Ishikawa (cell line): ENCODE results near the gene BET1.

Experiments used
- CEBPB ChIP-seq: IDR thresholded peaks from 2 replicates; pipeline ENCODE4 v1.6.1; 2012
- CREB1 ChIP-seq: IDR thresholded peaks from 2 replicates; pipeline ENCODE4 v1.6.1; 2012; ENCODE audit warnings: low read depth
- EGR1 ChIP-seq: IDR thresholded peaks from 2 replicates; pipeline ENCODE4 v1.6.1; 2012
- EP300 ChIP-seq: IDR thresholded peaks from 2 replicates; pipeline ENCODE4 v1.6.1; 2012; ENCODE audit warnings: borderline replicate concordance
- FOXM1 ChIP-seq: IDR thresholded peaks from 2 replicates; pipeline ENCODE4 v1.6.1; 2012; ENCODE audit warnings: low read depth, borderline replicate concordance
- NFIC ChIP-seq: IDR thresholded peaks from 2 replicates; pipeline ENCODE4 v1.6.1; 2012
- RAD21 ChIP-seq: IDR thresholded peaks from 2 replicates; pipeline ENCODE4 v1.6.1; 2012; ENCODE audit warnings: low read depth
- TAF1 ChIP-seq: IDR thresholded peaks from 2 replicates; pipeline ENCODE4 v1.6.1; 2012; ENCODE audit warnings: low read depth, mild to moderate bottlenecking
- TCF12 ChIP-seq: IDR thresholded peaks from 2 replicates; pipeline ENCODE4 v1.6.1; 2012; ENCODE audit warnings: low read depth
- TEAD4 ChIP-seq: IDR thresholded peaks from 2 replicates; pipeline ENCODE4 v1.6.1; 2012
- YY1 ChIP-seq: IDR thresholded peaks from 2 replicates; pipeline ENCODE4 v1.6.1; 2012; ENCODE audit warnings: low read depth
- ZBTB7A ChIP-seq: IDR thresholded peaks from 2 replicates; pipeline ENCODE4 v1.6.1; 2012; ENCODE audit warnings: low read depth
- TF ChIP-seq, protein P1 (sequence below): IDR thresholded peaks from 2 replicates; pipeline ENCODE4 v1.6.1; 2012
- TF ChIP-seq, protein P2 (sequence below): IDR thresholded peaks from 2 replicates; pipeline ENCODE4 v1.6.1; 2012; ENCODE audit warnings: low read depth, mild to moderate bottlenecking
- TF ChIP-seq, protein P3 (sequence below): IDR thresholded peaks from 2 replicates; pipeline ENCODE4 v1.6.1; 2012

BET1 gene, protein sequence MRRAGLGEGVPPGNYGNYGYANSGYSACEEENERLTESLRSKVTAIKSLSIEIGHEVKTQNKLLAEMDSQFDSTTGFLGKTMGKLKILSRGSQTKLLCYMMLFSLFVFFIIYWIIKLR

DNA sequence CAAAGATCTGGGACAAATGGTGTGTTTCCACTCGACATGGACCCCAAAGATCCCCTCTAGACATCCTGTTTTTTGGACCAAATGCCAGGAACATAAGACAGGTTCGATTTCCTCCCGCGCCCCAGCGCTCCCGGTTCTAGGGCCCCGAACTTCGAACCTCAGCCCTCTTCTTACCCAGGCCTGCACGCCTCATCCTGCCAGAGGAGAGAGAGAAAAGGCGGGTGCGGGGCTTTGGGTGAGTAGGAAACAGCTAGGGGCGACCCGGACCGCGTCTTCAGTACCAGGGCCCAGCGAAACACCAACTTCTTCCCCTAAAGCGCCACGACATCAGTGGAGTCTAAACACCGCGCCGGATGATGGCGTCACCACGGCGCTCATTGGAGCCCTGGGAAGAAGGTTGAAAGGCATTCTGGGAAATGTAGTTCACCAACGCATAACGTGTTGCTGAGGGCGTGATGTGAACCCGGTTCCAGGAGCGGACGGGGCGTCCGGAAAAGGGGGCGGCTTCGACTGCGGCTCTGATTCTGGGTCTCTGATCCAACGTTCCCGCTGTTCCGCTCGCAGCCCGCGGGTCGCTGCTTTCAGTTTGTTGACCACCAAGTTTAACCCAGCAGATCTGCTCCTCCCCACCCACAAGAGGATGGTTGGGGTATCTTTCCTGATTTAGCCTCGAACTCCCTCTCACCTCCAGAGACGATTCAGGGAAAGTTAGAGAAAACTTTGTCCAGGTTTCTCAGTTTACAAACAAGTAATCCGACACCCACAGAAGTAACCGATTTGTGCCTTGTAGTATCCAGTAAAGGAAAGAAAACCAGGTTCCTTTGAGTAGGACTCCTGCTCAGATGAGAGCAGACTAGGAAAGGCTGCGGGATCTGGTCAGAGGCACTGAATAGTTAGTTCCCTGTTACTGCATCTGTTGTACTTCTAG lies at the start of gene BET1:
Gene BET1, minus strand, starts transcription at position 332 of the 928 bp plus-strand sequence. Its CDS starts 139 bp downstream, at position 193.
- TF ChIP-seq YY1: peak; percentile 80
- no peak for TF ChIP-seq RAD21
- TF ChIP-seq, protein P1, sequence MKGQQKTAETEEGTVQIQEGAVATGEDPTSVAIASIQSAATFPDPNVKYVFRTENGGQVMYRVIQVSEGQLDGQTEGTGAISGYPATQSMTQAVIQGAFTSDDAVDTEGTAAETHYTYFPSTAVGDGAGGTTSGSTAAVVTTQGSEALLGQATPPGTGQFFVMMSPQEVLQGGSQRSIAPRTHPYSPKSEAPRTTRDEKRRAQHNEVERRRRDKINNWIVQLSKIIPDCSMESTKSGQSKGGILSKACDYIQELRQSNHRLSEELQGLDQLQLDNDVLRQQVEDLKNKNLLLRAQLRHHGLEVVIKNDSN: 0 out of 2 replicates have a peak, but pooled peaks have one; percentile 42
- no peak for TF ChIP-seq ZBTB7A
- TF ChIP-seq, protein P2, sequence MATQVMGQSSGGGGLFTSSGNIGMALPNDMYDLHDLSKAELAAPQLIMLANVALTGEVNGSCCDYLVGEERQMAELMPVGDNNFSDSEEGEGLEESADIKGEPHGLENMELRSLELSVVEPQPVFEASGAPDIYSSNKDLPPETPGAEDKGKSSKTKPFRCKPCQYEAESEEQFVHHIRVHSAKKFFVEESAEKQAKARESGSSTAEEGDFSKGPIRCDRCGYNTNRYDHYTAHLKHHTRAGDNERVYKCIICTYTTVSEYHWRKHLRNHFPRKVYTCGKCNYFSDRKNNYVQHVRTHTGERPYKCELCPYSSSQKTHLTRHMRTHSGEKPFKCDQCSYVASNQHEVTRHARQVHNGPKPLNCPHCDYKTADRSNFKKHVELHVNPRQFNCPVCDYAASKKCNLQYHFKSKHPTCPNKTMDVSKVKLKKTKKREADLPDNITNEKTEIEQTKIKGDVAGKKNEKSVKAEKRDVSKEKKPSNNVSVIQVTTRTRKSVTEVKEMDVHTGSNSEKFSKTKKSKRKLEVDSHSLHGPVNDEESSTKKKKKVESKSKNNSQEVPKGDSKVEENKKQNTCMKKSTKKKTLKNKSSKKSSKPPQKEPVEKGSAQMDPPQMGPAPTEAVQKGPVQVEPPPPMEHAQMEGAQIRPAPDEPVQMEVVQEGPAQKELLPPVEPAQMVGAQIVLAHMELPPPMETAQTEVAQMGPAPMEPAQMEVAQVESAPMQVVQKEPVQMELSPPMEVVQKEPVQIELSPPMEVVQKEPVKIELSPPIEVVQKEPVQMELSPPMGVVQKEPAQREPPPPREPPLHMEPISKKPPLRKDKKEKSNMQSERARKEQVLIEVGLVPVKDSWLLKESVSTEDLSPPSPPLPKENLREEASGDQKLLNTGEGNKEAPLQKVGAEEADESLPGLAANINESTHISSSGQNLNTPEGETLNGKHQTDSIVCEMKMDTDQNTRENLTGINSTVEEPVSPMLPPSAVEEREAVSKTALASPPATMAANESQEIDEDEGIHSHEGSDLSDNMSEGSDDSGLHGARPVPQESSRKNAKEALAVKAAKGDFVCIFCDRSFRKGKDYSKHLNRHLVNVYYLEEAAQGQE: no peak
- no peak; the same call in 1 of the 2 replicates for TF ChIP-seq FOXM1
- TF ChIP-seq, protein P3, sequence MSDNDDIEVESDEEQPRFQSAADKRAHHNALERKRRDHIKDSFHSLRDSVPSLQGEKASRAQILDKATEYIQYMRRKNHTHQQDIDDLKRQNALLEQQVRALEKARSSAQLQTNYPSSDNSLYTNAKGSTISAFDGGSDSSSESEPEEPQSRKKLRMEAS: peak; percentile 84
- peak; percentile 45; the same call in 1 of the 2 replicates for TF ChIP-seq EP300
- peak; percentile 98 for TF ChIP-seq CREB1
- TF ChIP-seq EGR1: no peak
- TF ChIP-seq TAF1: peak; percentile 66; the same call in 1 of the 2 replicates
- TF ChIP-seq NFIC: no peak
- peak; percentile 57 for TF ChIP-seq TCF12
- no peak for TF ChIP-seq TEAD4
- no peak for TF ChIP-seq CEBPB

DNA sequence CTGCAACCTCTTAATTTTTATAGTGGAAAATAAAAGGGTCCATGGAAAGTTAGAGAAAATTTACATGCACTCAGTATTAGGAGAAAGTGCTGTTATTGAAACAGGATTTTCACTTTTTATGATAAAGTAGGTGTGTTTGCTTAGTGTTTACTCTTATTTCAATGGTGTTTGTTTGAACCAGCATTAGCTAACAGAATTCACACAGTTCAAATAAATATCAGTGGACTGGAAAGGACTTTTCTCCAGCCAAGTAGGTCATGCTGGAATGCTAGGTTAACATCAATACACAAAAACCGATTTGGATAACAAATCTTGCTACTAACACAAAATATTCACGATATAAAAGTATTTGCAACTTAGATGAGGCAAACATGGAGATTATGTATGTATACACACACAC lies 49.4 kb upstream of the BET1 start:
- TF ChIP-seq CREB1 (no peak), EGR1 (no peak), NFIC (no peak), TEAD4 (no peak), RAD21 (no peak), FOXM1 (no peak), ZBTB7A (no peak), TAF1 (no peak), EP300 (no peak), TCF12 (no peak), CEBPB (no peak), YY1 (no peak)
- TF ChIP-seq, protein P3: no peak
- TF ChIP-seq, protein P1: no peak
- TF ChIP-seq, protein P2: no peak

DNA sequence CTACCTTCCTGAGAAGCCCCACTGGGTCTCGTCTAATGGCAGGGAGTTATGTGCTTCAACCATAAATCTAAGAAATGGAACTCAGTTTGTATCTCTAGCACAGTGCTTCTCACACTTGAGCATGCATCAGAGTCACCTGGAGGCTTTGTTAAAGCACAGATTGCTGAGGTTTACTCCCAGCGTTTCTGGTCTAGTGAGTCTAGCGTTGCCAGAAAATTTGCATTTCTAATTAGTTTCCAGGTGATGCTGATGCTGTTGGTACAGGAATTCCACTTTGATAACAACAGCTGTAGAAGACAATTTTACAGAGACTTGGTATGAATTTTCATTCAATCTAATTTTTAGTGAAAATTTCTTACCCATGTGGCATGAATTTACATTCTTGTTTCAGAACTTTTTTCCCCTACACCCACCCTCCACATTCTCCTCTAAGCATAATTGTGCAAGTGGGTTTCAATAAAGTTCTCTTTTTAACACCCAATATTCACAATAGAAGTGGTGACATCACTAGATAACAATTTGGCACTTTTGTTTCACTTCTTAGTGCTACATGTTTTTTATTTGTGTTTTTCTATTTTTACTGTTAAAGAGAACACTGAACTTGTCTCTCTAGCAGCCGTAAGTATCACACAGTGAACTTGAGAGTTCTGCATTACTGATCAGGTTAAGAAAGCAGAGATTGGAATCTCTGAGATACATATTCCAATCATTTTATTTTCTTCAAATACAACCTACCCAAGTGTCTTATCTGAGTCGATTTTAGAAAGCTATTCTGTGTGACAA lies 48.4 kb upstream of the BET1 start:
- TF ChIP-seq TEAD4 (no peak), ZBTB7A (no peak), RAD21 (no peak), TAF1 (no peak), YY1 (no peak), CREB1 (no peak), EGR1 (no peak), EP300 (no peak), CEBPB (no peak), TCF12 (no peak)
- TF ChIP-seq, protein P1: no peak

DNA sequence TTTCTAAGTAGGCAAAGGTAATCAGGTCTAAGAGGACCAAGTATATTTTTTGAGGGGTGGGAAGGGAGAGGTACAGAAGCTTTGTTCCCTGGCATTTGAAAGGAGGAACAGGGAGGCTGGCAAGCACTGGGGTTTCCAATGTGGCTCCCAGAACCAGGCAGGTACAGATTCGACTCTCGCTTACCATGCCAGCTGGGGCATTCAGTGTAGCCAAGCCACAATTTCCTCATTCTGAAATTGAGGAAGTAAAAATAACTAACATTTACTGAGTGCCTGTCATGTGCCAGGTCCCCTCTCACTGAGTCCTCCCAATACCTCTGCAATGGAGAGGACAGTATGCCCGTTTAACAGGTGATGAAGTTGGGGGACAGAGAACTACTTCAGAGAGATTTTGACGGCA lies 45.9 kb upstream of the BET1 start:
- TF ChIP-seq, protein P3: no peak
- TF ChIP-seq NFIC: no peak
- TF ChIP-seq CREB1: no peak
- no peak for TF ChIP-seq FOXM1
- TF ChIP-seq TEAD4: no peak
- TF ChIP-seq, protein P2: no peak
- TF ChIP-seq, protein P1: no peak
- no peak for TF ChIP-seq EP300
- no peak for TF ChIP-seq RAD21
- TF ChIP-seq YY1: no peak
- no peak for TF ChIP-seq CEBPB
- no peak for TF ChIP-seq TCF12
- TF ChIP-seq ZBTB7A: no peak
- TF ChIP-seq EGR1: no peak
- TF ChIP-seq TAF1: no peak
